Erythroblast (primary cell): Measurements from ENCODE around the gene NME7.

Source experiments
- GATA1 ChIP-seq: IDR thresholded peaks from 2 replicates; pipeline ENCODE4 v1.6.1; 2011; ENCODE audit warnings: low read depth, mild to moderate bottlenecking, control low read depth, low read length, moderate library complexity
- POLR2A ChIP-seq: IDR thresholded peaks from 2 replicates; pipeline ENCODE4 v1.6.1; 2011; ENCODE audit warnings: mild to moderate bottlenecking, low read length

GRCh38 chr1:169161496-169162194, 206.0 kb downstream of the NME7 start:
- TF ChIP-seq POLR2A (no peak), GATA1 (no peak)
